Mucosa of stomach (tissue), 1 donor: ENCODE measurements around the gene SLAMF9.

Experiments used
- H3K27me3 ChIP-seq: one replicate; pipeline ENCODE4 v1.7.0; 2013; ENCODE audit warnings: mild to moderate bottlenecking, low read length; ENCODE audit not compliant: control insufficient read depth, insufficient read depth
- H3K36me3 ChIP-seq: one replicate; pipeline ENCODE4 v1.7.0; 2013; ENCODE audit warnings: low read length; ENCODE audit not compliant: control insufficient read depth, insufficient read depth
- H3K4me1 ChIP-seq: one replicate; pipeline ENCODE4 v1.7.0; 2013; ENCODE audit warnings: mild to moderate bottlenecking, low read length; ENCODE audit not compliant: control insufficient read depth, insufficient read depth
- H3K4me3 ChIP-seq: one replicate; pipeline ENCODE4 v1.7.0; 2013; ENCODE audit warnings: low read length
- H3K9ac ChIP-seq: one replicate; pipeline ENCODE4 v1.7.0; 2013; ENCODE audit warnings: mild to moderate bottlenecking, low read length, moderate library complexity
- H3K9me3 ChIP-seq: one replicate; pipeline ENCODE4 v1.7.0; 2013; ENCODE audit warnings: mild to moderate bottlenecking, low read length, moderate library complexity; ENCODE audit not compliant: control insufficient read depth
- donor health status: Pancreatic carcinoma.

The SLAMF9 gene

DNA sequence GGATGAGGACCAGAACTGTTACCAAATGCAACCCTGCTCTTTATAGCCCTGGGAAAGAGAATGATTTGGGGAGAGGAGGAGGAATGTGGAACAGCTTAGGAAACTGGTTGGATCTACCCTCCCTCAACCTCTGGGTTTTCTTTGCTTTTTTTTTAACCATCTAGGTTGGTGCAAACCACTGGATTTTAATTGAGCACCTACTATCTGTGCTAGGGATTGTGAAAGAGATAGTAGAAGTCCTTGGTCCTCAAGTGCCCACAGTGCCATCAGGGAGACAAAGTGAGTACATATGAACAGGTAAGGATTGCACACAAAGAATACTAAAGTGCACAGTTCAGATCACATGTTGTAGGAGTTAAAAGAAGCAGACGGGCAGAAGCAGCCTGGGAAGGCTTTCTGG lies 33.4 kb downstream of the SLAMF9 start:
- Histone ChIP-seq H3K4me1 (peaks cover 73% of the 10 kb centered on the region), H3K9ac (peak overlapping the region; percentile 98), H3K9me3 (no peaks in the 10 kb centered on the region), H3K27me3 (no peaks in the 10 kb centered on the region), H3K4me3 (peak overlapping the region; percentile 26), H3K36me3 (peaks cover 44% of the 10 kb centered on the region)

DNA sequence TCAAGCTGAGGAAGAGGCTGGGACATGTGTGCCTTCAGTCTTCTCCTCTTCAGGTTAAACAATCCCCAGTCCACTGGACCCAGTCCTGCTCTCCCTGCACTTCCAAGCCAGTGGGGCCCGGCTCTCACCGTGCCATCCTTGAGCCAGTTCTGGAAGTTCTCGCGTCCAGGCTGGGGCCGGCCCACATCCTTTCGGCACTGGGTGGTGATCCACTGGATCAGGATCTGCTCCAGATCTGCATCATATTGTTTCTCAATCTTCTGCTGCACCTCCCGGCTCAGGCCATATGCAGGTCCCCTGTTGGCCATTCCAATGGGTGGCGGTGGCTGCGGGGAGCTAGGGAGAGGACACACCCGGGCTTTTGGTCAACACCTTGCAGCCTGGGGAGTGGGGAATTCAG lies 33.8 kb downstream of the SLAMF9 start:
- Histone ChIP-seq H3K4me1 (peaks cover 77% of the 10 kb centered on the region), H3K4me3 (peak overlapping the region; percentile 26), H3K36me3 (peaks cover 44% of the 10 kb centered on the region), H3K9me3 (no peaks in the 10 kb centered on the region), H3K9ac (peak overlapping the region; percentile 98), H3K27me3 (no peaks in the 10 kb centered on the region)

DNA sequence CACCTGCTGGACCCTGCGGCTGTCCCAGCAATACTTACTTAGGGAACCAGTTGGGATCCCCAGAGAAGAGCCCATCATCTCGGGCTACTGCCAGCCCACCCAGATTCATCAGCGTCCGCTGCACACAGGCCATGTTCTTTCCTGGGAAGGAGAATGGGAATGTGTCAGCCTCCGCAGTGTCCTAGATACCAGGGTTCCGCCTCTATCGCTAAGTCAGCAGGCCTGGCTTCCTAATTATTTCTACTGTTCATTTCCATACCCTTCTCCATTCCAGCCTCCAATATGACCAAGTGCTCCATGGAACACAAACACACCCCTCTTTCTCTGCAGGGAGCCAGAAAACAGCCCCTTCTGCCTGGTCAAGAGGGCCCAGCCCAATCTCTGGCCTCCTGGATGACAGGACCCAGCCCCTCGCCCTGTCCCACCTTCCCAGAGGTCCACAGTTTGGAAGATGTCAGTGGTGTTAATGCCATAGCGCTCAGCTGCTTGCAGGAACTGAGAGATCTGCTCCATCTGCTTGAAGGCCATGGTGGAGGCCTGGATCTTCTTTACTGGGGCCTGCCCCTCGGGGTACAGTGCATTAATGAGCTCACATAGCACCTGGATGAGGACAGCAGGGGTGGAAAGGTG lies 34.7 kb downstream of the SLAMF9 start:
- Histone ChIP-seq H3K4me1 (peaks cover 84% of the 10 kb centered on the region), H3K9me3 (no peaks in the 10 kb centered on the region), H3K4me3 (no peak overlapping the region), H3K9ac (peak overlapping the region; percentile 98), H3K27me3 (no peaks in the 10 kb centered on the region), H3K36me3 (peaks cover 42% of the 10 kb centered on the region)

DNA sequence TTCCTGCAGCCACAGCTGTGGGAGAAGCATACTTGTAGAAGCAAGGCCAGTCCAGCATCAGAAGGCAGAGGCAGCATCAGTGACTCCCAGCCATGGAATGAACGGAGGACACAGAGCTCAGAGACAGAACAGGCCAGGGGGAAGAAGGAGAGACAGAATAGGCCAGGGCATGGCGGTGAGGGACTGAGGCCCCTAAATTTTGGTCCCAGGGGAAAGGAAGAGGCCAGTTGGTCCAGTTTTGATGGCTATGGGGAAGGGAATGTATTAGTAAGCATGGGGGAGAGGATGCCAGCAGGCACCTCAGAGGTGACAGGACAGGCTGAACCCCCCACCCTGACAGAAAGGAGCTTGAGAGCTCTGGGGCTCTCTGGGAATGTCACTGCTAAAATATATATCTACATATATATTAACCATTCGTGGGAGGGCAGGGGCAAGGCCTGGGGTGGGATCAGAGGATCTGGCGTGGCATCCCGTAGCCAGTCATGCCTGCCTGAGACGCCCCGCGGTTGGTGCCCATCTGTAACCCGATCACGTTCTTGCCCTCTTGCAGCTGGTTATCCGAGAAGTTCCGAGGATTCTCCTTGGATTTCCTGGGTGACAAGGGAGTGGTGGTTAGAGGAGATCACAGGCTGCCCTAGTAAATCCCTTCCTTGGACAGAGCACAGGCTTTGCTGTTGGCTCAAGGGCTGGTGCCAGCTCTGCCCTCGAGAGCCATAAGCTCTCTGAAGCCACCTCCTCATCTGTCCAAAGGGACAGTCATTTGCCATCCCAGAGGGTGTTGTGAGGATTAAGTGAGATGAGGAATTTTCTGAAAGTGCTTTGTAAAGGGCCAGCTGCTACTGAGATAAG lies 35.5 kb downstream of the SLAMF9 start:
- Histone ChIP-seq H3K4me3 (no peak overlapping the region), H3K36me3 (peaks cover 42% of the 10 kb centered on the region), H3K27me3 (no peaks in the 10 kb centered on the region), H3K9ac (peak overlapping the region; percentile 98), H3K4me1 (peaks cover 92% of the 10 kb centered on the region), H3K9me3 (no peaks in the 10 kb centered on the region)

- peaks cover 42% of the 10 kb centered on the region for H3K36me3 ChIP-seq
- no peaks in the 10 kb centered on the region for H3K27me3 ChIP-seq
- H3K9ac ChIP-seq = peak overlapping the region; percentile 98
- no peaks in the 10 kb centered on the region for H3K9me3 ChIP-seq
- H3K4me1 ChIP-seq = peaks cover 97% of the 10 kb centered on the region
- H3K4me3 ChIP-seq = no peak overlapping the region
These were observed 36.3 kb downstream of the SLAMF9 start for GRCh38 chr1:159917533-159918351.

- peaks cover 31% of the 10 kb centered on the region for H3K36me3 ChIP-seq
- peaks cover 97% of the 10 kb centered on the region for H3K4me1 ChIP-seq
- no peak overlapping the region for H3K4me3 ChIP-seq
- peak overlapping the region; percentile 45 for H3K9ac ChIP-seq
- no peaks in the 10 kb centered on the region for H3K27me3 ChIP-seq
- H3K9me3 ChIP-seq = no peaks in the 10 kb centered on the region
These were observed 37.6 kb downstream of the SLAMF9 start for GRCh38 chr1:159916242-159917051.

DNA sequence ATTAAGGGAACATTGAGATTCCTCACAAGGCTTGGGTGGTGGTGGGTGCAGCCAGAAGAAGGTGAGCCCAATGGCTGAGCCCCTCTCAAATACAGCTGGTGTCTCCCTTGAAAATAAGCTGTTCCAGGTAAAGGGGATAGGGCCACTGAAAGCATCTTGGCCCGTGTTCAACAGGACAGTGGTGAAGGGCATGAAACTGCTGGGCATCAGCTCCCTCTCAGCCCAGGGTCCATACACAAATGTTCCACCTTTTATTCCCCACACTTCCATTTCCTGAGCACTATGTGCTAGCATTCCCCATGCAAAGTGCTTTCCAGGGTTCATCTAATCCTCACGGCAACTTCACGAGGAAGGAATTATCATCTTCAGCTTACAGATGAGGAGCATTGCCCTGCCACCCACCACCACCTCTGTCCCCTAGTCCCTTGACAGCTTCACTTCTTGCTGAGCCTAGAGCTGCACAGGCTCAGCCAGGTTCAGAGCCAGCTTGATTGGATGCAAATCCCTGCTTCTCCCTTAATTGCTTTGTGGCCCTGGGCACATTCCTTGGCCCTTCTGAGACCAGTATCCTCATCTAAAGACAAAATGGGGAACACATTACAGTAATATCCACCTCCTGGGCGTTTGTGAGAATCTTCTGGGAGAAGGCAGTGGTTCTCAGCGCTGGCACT lies 38.3 kb downstream of the SLAMF9 start:
- Histone ChIP-seq H3K36me3 (peaks cover 24% of the 10 kb centered on the region), H3K9me3 (no peaks in the 10 kb centered on the region), H3K4me3 (no peak overlapping the region), H3K9ac (peak overlapping the region; percentile 43), H3K4me1 (peaks cover 97% of the 10 kb centered on the region), H3K27me3 (no peaks in the 10 kb centered on the region)

DNA sequence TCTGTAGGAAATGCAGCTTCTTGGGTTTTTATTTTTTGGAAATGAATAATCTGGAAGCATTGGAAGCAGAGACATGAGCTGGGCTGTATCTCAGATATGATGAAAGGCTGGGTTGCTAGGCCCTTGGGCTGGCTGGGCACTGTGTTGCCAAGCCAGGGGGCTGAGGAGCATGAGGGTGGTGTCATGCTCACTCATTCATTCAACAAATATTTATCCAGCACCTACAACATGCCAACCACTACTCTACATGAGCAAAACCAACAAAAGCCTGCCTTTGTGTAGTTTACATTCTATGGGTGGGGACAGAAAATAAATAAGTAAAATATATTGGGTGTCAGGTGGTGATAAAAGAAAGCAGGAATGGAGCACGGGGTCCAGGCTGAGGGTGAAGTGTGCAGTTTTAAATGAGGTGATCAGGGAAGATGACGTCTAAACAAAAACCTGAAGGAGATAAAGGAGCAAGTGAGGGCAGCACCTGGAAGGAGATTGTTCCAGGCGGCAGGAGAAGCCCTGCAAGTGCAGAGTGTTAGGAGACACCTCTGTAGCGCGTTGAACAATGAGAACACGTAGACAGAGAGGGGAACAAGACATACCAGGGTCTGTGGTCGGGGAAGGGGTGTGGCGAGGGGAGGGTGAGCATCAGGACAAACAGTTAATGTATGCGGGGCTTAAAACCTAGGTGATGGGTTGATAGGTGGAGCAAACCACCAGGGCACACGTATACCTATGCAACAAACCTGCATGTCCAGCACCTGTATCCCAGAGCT lies 39.6 kb downstream of the SLAMF9 start:
- Histone ChIP-seq H3K4me3 (peak overlapping the region; percentile 7), H3K9ac (peak overlapping the region; percentile 54), H3K4me1 (peaks cover 96% of the 10 kb centered on the region)

GRCh38 chr1:159913451-159914192 lies 40.4 kb downstream of the SLAMF9 start:
- peak overlapping the region; percentile 7 for H3K4me3 ChIP-seq
- peak overlapping the region; percentile 54 for H3K9ac ChIP-seq
- peaks cover 3% of the 10 kb centered on the region for H3K36me3 ChIP-seq
- H3K27me3 ChIP-seq = no peaks in the 10 kb centered on the region
- H3K9me3 ChIP-seq = no peaks in the 10 kb centered on the region
- H3K4me1 ChIP-seq = peaks cover 96% of the 10 kb centered on the region

More for the DNA sequence above, 39.6 kb downstream of the SLAMF9 start:
- H3K27me3 ChIP-seq = no peaks in the 10 kb centered on the region
- peaks cover 11% of the 10 kb centered on the region for H3K36me3 ChIP-seq
- no peaks in the 10 kb centered on the region for H3K9me3 ChIP-seq
